Iris pigment epithelial cell (primary cell): ENCODE results near the gene MYL6B.
"Not testable (repeated sequence)": the region's sequence is repeated elsewhere in the genome, so short reads cannot be mapped to it uniquely, and the experiment has no call there.

Source experiments
- DNase-seq: peaks from one replicate; pipeline ENCODE4 v3.0.0-alpha.2; 2011; ENCODE audit warnings: low read depth

The MYL6B gene

GRCh38 chr12:56152132-56152755 is at the start of gene MYL6B:
Gene MYL6B, plus strand, starts transcription at chr12:56152587. Its CDS starts 1,332 bp downstream, at chr12:56153919.
- DNase-seq: peak; percentile 92

GRCh38 chr12:56102683-56103065 is 49.7 kb upstream of the MYL6B start:
- no peak for DNase-seq

- no peak for DNase-seq
These were observed 49.2 kb upstream of the MYL6B start for GRCh38 chr12:56103066-56103711.

GRCh38 chr12:56103823-56104108 is 48.6 kb upstream of the MYL6B start:
- DNase-seq: no peak

DNA sequence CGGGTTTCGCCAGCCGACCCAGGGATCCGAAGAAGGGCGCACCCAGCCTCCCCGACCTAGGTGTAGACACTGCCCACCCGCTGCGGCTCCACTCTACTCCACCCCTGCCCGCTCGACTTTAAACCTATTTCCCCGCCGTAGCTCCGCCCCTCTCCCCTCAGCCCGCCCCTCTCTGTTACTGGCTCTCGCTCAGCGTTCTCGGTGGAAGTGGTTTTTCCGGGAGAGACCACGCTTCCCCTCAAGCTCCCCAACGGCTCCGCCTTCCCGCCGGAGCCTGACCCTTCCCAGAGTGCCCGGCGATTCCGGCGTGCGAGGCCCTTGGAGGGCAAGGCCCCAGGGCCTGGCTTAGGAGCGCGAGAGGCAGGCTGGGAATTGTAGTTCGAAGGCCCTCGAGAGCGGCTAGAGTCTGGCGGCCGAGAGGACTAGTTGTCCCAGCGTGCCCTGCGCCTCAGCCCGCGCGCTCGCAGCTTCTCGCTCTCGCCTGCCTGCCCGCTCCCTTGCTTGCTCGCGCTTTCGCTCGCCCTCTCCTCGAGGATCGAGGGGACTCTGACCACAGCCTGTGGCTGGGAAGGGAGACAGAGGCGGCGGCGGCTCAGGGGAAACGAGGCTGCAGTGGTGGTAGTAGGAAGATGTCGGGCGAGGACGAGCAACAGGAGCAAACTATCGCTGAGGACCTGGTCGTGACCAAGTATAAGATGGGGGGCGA is 48.1 kb upstream of the MYL6B start, which contains the start of gene PA2G4:
Gene PA2G4, plus strand, starts transcription at position 451 of the 706 bp plus-strand sequence. Its CDS starts 179 bp downstream, at position 630.
- DNase-seq: peak; percentile 99

DNA sequence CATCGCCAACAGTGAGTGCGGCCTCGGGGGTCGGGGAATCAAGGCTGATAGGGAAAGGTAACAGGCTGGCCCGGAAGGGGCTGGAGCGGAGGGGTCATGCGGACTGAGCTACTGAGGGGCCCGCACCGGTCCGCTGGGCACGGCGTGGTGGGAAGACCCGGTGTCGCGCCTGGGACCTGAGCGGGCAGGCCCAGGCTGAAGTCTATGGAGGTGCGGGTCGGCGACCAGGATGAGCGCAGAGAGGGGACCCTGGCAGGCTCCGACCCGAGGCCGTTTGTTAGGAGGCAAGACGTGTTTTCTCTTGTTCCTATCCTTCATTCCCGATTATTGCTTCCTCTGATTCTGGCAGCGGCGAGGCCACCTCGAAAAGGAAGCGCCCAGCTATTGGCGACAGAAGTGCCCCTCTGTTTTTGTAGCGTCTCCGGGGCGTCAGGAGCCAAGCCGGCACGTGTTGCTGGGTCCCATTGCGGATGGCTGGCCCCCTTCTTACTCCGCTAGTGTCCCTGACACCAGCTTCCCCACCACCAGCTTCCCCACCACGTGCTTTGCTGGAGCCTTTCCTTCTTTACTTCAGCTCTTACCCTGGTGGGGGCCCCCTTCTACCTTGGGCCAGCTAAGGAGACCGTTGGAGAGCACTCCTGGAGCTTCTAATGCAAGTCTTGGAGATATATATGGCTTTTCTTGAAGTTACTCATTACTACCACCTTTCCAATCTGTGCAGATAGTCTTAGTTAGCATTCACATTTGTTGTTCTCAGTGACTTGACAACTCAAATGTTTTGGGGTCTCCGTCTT is 47.4 kb upstream of the MYL6B start:
- peak; percentile 39 for DNase-seq

- no peak for DNase-seq
These were observed 46.8 kb upstream of the MYL6B start for GRCh38 chr12:56105609-56105902.

DNA sequence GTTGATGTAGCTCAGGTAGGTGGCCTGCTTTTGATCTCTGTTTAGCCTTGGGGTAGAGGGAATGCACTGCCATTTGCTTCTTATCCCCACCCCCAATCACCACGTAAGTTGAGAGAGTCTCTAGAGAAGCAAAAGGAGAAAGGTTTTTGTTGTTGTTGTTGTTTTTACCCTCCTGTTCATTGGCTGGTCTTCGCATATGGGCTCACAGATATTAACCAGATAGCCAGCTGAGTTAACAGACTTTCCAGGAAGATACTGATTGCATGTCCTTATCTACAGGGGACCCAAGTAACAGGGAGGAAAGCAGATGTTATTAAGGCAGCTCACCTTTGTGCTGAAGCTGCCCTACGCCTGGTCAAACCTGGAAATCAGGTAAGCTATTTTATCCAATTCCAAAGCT is 45.1 kb upstream of the MYL6B start:
- no peak for DNase-seq

GRCh38 chr12:56110571-56110970 is 41.8 kb upstream of the MYL6B start:
- no peak for DNase-seq

GRCh38 chr12:56114084-56114483 is 38.3 kb upstream of the MYL6B start:
- no peak for DNase-seq

GRCh38 chr12:56115329-56115728 is 37.1 kb upstream of the MYL6B start:
- peak; percentile 45 for DNase-seq

DNA sequence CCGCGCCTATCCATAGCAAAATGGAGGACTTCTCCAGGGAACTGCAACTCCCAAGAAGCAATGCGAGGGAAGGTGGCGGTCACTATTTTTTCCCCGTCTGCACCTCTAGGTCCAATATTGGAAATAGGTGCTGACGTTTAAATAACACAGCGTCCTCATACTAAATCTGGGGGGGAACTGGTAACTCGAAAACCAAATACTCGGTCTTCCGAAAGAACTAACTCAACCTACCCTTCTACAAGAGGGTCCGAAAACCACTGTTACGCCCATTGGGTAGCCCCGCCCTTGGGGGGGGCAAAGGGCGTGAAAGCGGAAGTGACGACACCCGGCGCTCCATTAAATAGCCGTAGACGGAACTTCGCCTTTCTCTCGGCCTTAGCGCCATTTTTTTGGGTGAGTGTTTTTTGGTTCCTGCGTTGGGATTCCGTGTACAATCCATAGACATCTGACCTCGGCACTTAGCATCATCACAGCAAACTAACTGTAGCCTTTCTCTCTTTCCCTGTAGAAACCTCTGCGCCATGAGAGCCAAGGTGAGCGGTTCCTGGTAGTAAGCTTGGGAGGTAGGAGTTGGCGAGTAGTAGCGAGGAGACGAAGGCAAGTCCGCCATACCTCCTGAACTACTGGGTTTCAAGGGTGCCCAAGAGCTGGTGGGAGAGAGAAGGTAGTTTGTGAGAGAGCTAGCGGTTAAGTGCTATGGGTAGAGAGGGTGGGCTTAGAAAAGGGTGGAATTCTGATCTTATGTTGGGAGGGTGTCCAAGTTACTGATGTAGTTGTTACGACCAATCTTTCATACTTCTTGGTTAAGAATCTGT is 35.9 kb upstream of the MYL6B start, which contains the start of gene RPL41:
Gene RPL41, plus strand, starts transcription at position 367 of the 815 bp plus-strand sequence.
- peak; percentile 90 for DNase-seq

- not testable (repeated sequence) for DNase-seq
These were observed 35.2 kb upstream of the MYL6B start for GRCh38 chr12:56117082-56117706.

DNA sequence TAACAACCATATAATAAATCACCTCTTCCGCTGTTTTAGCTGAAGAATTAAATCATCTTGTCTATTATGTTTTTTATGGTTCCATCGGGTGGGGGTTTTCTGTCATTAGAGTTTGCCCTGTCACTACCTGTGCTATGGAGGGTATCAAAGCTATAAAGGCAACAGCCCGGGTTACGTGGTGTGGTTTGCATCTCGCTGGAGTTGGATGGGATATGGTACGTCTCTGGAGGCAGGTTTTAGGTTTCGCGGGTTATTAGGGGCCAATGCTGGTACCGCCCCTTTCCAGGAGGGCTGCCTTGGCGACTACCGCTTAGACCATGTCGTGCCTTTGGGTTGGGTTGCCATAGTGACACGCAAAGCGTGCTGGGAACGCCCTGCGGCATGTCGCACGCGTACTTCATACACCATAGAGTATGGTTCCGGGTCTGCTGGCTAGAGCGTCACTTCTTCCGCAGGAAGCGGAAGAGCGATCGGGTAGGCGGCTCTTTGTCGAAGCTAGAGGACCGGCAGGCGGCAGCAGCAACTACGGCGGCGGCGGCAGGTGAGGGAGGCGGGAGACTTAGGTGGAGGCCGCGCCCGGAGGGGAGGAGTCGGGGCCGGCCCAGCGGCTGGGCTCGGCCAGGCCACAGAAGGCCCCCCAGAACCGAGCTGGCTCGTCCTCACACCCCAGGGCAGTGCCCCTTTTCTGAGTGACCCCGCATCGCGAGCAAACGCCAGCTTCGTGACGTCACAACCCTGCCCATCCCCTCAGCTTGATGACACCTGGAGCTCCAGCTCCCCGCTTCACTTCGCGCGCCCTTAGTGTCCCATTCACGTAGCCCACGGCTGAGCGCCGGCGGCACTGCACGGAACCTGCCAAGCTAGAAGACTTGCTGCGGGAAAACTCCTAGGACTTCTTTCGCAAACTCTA is 34.4 kb upstream of the MYL6B start, which contains the start of gene ZC3H10:
Gene ZC3H10, plus strand, starts transcription at position 489 of the 910 bp plus-strand sequence. CDS start 2,297 bp downstream, outside the sequence.
- DNase-seq: peak; percentile 99

DNA sequence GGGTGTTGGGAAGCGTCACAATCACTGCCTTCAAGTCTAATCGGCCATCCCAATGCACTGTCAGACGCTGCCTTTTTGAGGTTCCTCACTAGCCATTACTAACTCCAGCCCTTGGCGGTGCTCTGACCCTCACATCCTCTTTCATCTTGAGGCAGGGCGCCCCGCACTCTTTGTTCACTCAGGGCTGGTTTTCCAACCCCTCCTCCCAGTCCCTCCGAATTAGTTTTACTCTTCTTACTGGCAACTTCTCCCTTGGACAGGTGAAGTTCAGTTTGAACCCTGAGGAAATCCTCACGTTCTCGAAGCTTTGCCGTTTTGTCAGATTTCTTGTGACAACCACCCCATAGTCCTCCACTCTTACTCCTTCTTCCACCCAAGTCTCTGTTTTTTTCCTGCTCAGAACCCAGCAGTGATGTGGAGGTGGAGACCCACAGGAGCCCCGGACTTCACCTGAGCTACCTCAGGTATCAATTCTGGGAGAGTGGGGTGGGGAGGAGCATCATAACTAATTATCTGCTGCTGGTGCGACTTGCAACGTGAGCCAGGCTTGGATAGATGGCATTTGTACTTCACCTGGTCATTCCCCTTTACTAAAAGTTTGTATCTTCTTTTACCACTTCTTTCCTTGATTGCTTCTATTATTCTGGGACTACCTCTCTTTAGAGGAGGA is 33.6 kb upstream of the MYL6B start:
- no peak for DNase-seq

DNA sequence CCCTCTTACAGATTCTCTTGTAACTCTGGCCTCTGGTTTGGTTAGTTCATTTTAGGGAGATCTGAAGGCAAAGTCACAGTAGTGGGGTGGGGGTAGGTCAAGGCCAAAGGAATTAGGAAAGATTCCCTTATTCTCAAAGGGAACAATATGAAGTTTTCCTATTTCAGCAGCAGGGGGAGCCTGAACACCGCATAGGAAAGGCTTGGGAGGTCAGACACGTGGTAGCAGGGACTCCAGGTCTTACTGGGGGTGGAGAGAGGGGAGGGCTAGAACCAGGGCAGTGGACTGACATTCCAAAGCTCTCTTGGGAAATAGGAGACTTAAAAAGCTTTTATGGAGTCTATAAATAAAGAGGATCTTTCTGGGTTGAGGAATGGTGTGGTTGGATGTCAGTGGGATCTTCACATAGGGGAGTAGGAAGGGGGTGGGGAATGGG is 33.0 kb upstream of the MYL6B start:
- DNase-seq: peak; percentile 94

- peak; percentile 35 for DNase-seq
These were observed 32.1 kb upstream of the MYL6B start for GRCh38 chr12:56120158-56120846.

DNA sequence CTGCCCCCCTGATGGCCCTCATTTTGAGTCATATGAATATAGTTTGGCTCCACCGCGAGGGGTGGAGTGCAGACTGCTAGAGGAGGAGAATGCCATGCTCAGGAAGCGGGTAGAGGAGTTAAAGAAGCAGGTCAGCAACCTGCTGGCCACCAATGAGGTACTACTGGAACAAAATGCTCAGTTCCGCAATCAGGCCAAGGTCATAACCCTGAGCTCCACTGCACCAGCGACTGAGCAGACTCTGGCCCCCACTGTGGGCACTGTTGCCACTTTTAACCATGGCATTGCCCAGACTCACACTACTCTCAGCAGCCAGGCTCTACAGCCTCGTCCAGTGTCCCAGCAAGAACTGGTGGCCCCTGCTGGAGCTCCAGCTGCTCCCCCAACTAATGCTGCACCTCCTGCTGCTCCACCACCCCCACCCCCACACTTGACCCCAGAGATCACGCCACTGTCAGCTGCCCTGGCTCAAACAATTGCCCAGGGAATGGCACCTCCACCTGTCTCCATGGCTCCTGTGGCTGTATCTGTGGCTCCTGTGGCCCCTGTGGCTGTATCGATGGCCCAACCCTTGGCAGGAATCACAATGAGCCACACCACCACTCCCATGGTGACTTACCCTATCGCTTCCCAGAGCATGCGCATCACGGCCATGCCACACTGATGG is 31.1 kb upstream of the MYL6B start:
- no peak for DNase-seq
